Endothelial cell of umbilical vein (primary cell): Measurements from ENCODE around the gene ITM2C. TPM values are rescaled to one million over a fixed set of nuclear protein-coding genes. Genes with fewer than 3 reads are reported as not detected.

Experiments used
- BruUV-seq: library from RNA; stranded (reverse); fragments of 400-500 nt; replicated peaks from 2 replicates; lab custom pipeline; 2021; lab: Mats Ljungman, UMichigan
- CTCF ChIA-PET: fragments of 300-600, 350-600 bp; sonication (Branson Sonifier 250); formaldehyde crosslinking; loops from one replicate; lab custom pipeline; 2021; ENCODE audit warnings: antibody characterized with exemption, inconsistent platforms; lab: Charles Lee
- POLR2A ChIA-PET: fragments of 300-600, 350-600 bp; sonication (Branson Sonifier 250); formaldehyde crosslinking; loops from one replicate; lab custom pipeline; 2021; ENCODE audit warnings: antibody characterized with exemption, inconsistent platforms; lab: Charles Lee
- DNase-seq: peaks from one replicate; pipeline ENCODE4 v3.0.0-alpha.2; 2011; ENCODE audit warnings: low read depth, low spot score
- FAIRE-seq: peaks from 2 replicates; lab custom pipeline; 2011; peaks lifted over from hg19 to GRCh38; lab: Jason Lieb, UNC
- H2AFZ ChIP-seq: 2 replicates; pipeline ENCODE4 v1.6.0; 2012; ENCODE audit warnings: low read depth, low read length, control low read depth, inconsistent platforms
- H3K27ac ChIP-seq: 2 replicates; pipeline ENCODE4 v1.5.1; 2011; ENCODE audit warnings: low read depth, mild to moderate bottlenecking, control low read depth, low read length, moderate library complexity; ENCODE audit not compliant: insufficient read depth
- H3K27me3 ChIP-seq, 2 experiments: 2 replicates each; pipeline versions ENCODE4 v1.6.0 to v1.6.1; 2011; ENCODE audit warnings: low read length in 2 of 2, mixed read lengths in 1 of 2; ENCODE audit not compliant: control insufficient read depth in 2 of 2, insufficient read depth in 2 of 2
- H3K36me3 ChIP-seq, 2 experiments: 2 replicates in 1 of 2; 3 replicates in 1 of 2; pipeline ENCODE4 v1.5.1; 2011; ENCODE audit warnings: low read length in 2 of 2, mild to moderate bottlenecking in 1 of 2, moderate library complexity in 1 of 2; ENCODE audit not compliant: control insufficient read depth in 2 of 2, insufficient read depth in 2 of 2; ENCODE audit errors: extremely low read depth in 1 of 2
- H3K4me1 ChIP-seq: 3 replicates; pipeline ENCODE4 v1.5.1; 2011; ENCODE audit warnings: mild to moderate bottlenecking, low read length; ENCODE audit not compliant: control insufficient read depth, insufficient read depth; ENCODE audit errors: extremely low read depth
- H3K4me2 ChIP-seq: 2 replicates; pipeline ENCODE4 v1.6.1; 2011; ENCODE audit warnings: low read length, control low read depth, mixed read lengths; ENCODE audit not compliant: insufficient read depth
- H3K4me3 ChIP-seq, 3 experiments: fragments of 200-600 bp in 1 of 3; sonication (generic), shearing (Covaris generic) in 1 of 3; replicated peaks in 1 of 3; 2 replicates each; pipeline ENCODE4 v1.5.1; 2011 to 2016; ENCODE audit warnings: control low read depth in 3 of 3, low read length in 3 of 3, mild to moderate bottlenecking in 2 of 3, inconsistent platforms in 1 of 3, low read depth in 1 of 3, moderate library complexity in 1 of 3; ENCODE audit not compliant: insufficient read depth in 1 of 3
- H3K79me2 ChIP-seq: 2 replicates; pipeline ENCODE4 v1.6.0; 2012; ENCODE audit warnings: low read length, inconsistent platforms; ENCODE audit not compliant: control insufficient read depth, insufficient read depth
- H3K9ac ChIP-seq: replicated peaks from 2 replicates; pipeline ENCODE3; 2011; ENCODE audit warnings: low read length, control low read depth; ENCODE audit not compliant: insufficient read depth; ENCODE audit errors: extremely low read depth
- H3K9me1 ChIP-seq: replicated peaks from 3 replicates; pipeline ENCODE4 v1.6.0; 2011; ENCODE audit warnings: mild to moderate bottlenecking, low read length; ENCODE audit not compliant: control insufficient read depth, insufficient read depth; ENCODE audit errors: extremely low read depth
- H3K9me3 ChIP-seq: replicated peaks from 2 replicates; pipeline ENCODE4 v1.5.1; 2012; ENCODE audit warnings: low read length, inconsistent platforms; ENCODE audit not compliant: control insufficient read depth, insufficient read depth
- H4K20me1 ChIP-seq: replicated peaks from 2 replicates; pipeline ENCODE3; 2011; ENCODE audit warnings: mild to moderate bottlenecking, low read length; ENCODE audit not compliant: control insufficient read depth, insufficient read depth; ENCODE audit errors: extremely low read depth
- CTCF ChIP-seq, 2 donors: IDR thresholded peaks; 1 replicate in 1 of 2; 2 replicates in 1 of 2; pipeline ENCODE4 v1.5.1; 2011; ENCODE audit warnings: low read length in 2 of 2, mild to moderate bottlenecking in 2 of 2, moderate library complexity in 2 of 2, control low read depth in 1 of 2, inconsistent platforms in 1 of 2, low read depth in 1 of 2; ENCODE audit not compliant: insufficient read depth in 1 of 2; ENCODE audit errors: extremely low read depth in 1 of 2
- EZH2 ChIP-seq: IDR thresholded peaks from 2 replicates; pipeline ENCODE4 v1.6.1; 2012; ENCODE audit warnings: borderline replicate concordance, low read depth, mild to moderate bottlenecking, moderate library complexity, low read length, inconsistent platforms; ENCODE audit not compliant: severe bottlenecking
- FOS ChIP-seq: IDR thresholded peaks from 2 replicates; pipeline ENCODE4 v1.6.1; 2011; ENCODE audit warnings: mild to moderate bottlenecking, low read length, moderate library complexity, borderline replicate concordance; ENCODE audit not compliant: insufficient read depth
- GATA2 ChIP-seq: IDR thresholded peaks from 2 replicates; pipeline ENCODE4 v1.7.0; 2011; ENCODE audit warnings: low read depth, mild to moderate bottlenecking, moderate library complexity, mixed read lengths, low read length; ENCODE audit not compliant: insufficient read length, insufficient read depth
- JUN ChIP-seq: IDR thresholded peaks from 2 replicates; pipeline ENCODE4 v1.6.1; 2011; ENCODE audit warnings: borderline replicate concordance, low read depth; ENCODE audit not compliant: insufficient read length, insufficient read depth
- MAX ChIP-seq: IDR thresholded peaks from 2 replicates; pipeline ENCODE4 v1.6.1; 2011; ENCODE audit not compliant: insufficient read depth, insufficient read length
- MYC ChIP-seq: IDR thresholded peaks from one replicate; pipeline ENCODE4 v1.6.1; 2011; ENCODE audit warnings: mild to moderate bottlenecking, low read depth, low read length
- POLR2A ChIP-seq: IDR thresholded peaks from 2 replicates; pipeline ENCODE4 v1.6.1; 2012; ENCODE audit warnings: low read depth, mild to moderate bottlenecking, control low read depth, low read length
- POLR2AphosphoS5 ChIP-seq: IDR thresholded peaks from 2 replicates; pipeline ENCODE4 v1.6.1; 2012; ENCODE audit warnings: low read depth, mild to moderate bottlenecking, control low read depth, low read length, moderate library complexity; ENCODE audit not compliant: insufficient read depth
- dilution Hi-C: fragments of 300-500 bp; cut with MboI; formaldehyde crosslinking; loops from one replicate; pipeline ENCODE4 v1.15.0; 2019; ENCODE audit warnings: low sequenced_read_pairs; ENCODE audit not compliant: extremely low pct_ligation_motif_present
- intact Hi-C: fragments of 100-400 bp; cut with micrococcal nuclease; formaldehyde crosslinking; loops from one replicate; pipeline ENCODE4 v1.10.0; 2022
- polyA plus RNA-seq, 4 experiments: library from polyadenylated mRNA; depleted of rRNA in 3 of 4; stranded (reverse) in 3 of 4; unstranded in 1 of 4; fragments of >200 nt; gene quantifications; 2 replicates each; pipeline versions ENCODE4 v1.2.1 to v1.2.3, GENCODE V29; 2011 to 2012; ENCODE audit warnings: missing spikeins in 1 of 4
- total RNA-seq: library from RNA; stranded (reverse); gene quantifications from 2 replicates; pipeline ENCODE4 v1.2.3, GENCODE V29; 2021

Gene ITM2C
- total and polyA plus RNA-seq, 2 donors (not counting 3 experiments of a cell fraction or from before 2014, with no cell fraction given) = 12.0 to 12.1 TPM

GRCh38 chr2:230847883-230848388, 16.8 kb upstream of the ITM2C start:
- POLR2A ChIA-PET = interaction anchor here (0.7 kb wide), 1 partner anchor 195 kb away, joined by 4 read pairs; no protein-coding TSS in a partner anchor
- Histone ChIP-seq H3K79me2 (no peaks in the 10 kb centered on the region), H3K36me3 (no peaks in the 10 kb centered on the region), H2AFZ (peak overlapping the region; percentile 89), H3K27me3 (peaks cover 7% of the 10 kb centered on the region in 2 experiments), H3K4me2 (peak overlapping the region; percentile 53), H3K27ac (no peak overlapping the region), H3K9ac (no peak overlapping the region), H3K9me1 (no peaks in the 10 kb centered on the region), H3K4me1 (no peaks in the 10 kb centered on the region), H3K4me3 (no peak overlapping the region), H3K9me3 (no peaks in the 10 kb centered on the region), H4K20me1 (no peaks in the 10 kb centered on the region)
- intact Hi-C loops = loop anchor here (1.0 kb wide), 4 partner anchors 24 to 204 kb away; no protein-coding TSS in a partner anchor
- CTCF ChIA-PET = interaction anchor here (0.6 to 4.2 kb wide), 15 partner anchors 9 to 604 kb away, joined by 3 to 63 read pairs (median 4); no protein-coding TSS in a partner anchor
- dilution Hi-C loops = no loop called here
- peak; percentile 78 for DNase-seq
- peak; percentile 68 for FAIRE-seq
- no peak for TF ChIP-seq EZH2
- no peak for TF ChIP-seq MYC
- TF ChIP-seq POLR2A = no peak
- TF ChIP-seq GATA2 = no peak
- TF ChIP-seq CTCF (IDR thresholded peaks at IDR 0.05; ENCODE audit: extremely low read depth in 1 of 2, insufficient read depth in 1 of 2, low read depth in 1 of 2, low read length in 2 of 2) = peak; percentile 96 to 97
- TF ChIP-seq JUN = no peak
- TF ChIP-seq FOS = peak; percentile 18
- no peak for TF ChIP-seq MAX
- no peak for TF ChIP-seq POLR2AphosphoS5
- no TSS peak for BruUV-seq
